ENCODE data around the gene MASP2. TPM values are rescaled to one million over a fixed set of nuclear protein-coding genes. Genes with fewer than 3 reads are reported as not detected.

Gene MASP2
- total and polyA plus RNA-seq, 10 of the 15 experiments (the other 5 are each of a cell fraction or from before 2014, with no cell fraction given), result 0.04 to 0.21 (median 0.06) TPM; not detected in 7

DNA sequence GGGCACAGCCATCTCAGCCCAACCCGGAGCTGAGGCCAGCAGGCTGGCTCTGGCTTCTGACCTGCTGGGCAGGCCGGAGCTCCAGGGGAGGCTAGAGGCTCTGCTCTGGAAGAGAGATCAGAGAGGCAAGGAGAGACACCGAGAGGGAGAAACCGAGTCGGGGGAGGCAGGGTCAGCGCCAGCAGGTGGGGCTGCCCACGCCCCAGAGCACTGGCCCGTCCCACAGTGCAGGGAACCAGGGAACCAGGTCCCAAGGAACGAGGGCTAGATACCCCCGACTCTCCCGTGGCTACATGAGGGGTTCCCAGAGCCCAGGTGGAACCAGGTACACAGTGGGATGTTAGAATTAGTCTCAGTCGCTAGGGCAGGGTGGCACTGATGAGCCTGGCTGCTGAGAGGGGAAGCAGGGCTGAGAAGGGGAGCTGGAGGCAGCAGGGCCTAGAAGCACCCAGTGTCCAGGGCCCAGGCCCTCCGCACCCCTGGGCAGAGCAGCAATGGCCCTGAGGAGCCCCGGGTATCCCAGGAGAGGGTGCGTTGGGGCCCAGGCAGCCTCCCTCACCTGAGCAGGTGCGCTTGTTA lies 2.1 kb downstream of the MASP2 start:
- no peak overlapping the region for H3K9ac ChIP-seq (ENCODE audit: control insufficient read depth, insufficient read depth, low read length)
- intact Hi-C loops (cut with micrococcal nuclease; ENCODE audit: unreplicated experiment), result no loop called here
- ChIA-PET SMC1A (ENCODE audit: uncharacterized antibody, unreplicated experiment) (interaction anchor here (1.0 kb wide), 1 partner anchor 81 kb away, joined by 3 read pairs; no protein-coding TSS in a partner anchor), CTCF (no interaction called here), RAD21 (ENCODE audit: unreplicated experiment) (interaction anchor here (0.5 kb wide), 1 partner anchor 604 kb away, joined by 3 read pairs; no protein-coding TSS in a partner anchor), POLR2A (no interaction called here)
- no peak overlapping the region for H2AFZ ChIP-seq (ENCODE audit: control insufficient read depth, low read depth, low read length)
- BruUV-seq (replicated peaks), result no TSS peak
- no peaks in the 10 kb centered on the region for H3K79me2 ChIP-seq (ENCODE audit: control insufficient read depth, insufficient read depth, low read length)
- no peaks in the 10 kb centered on the region for H3K9me3 ChIP-seq (replicated peaks; ENCODE audit: control insufficient read depth, insufficient read depth, low read length)
- TF ChIP-seq, protein P1, sequence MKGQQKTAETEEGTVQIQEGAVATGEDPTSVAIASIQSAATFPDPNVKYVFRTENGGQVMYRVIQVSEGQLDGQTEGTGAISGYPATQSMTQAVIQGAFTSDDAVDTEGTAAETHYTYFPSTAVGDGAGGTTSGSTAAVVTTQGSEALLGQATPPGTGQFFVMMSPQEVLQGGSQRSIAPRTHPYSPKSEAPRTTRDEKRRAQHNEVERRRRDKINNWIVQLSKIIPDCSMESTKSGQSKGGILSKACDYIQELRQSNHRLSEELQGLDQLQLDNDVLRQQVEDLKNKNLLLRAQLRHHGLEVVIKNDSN (IDR thresholded peaks at IDR 0.05; ENCODE audit: borderline replicate concordance, extremely low read length, insufficient read depth, low read depth, low read length), result no peak
- no peak for TF ChIP-seq FOXK2 (IDR thresholded peaks at IDR 0.05)
- no peak for TF ChIP-seq CBX5 (IDR thresholded peaks at IDR 0.05; ENCODE audit: low read depth)
- H4K20me1 ChIP-seq (ENCODE audit: control insufficient read depth, insufficient read depth), result no peaks in the 10 kb centered on the region
- no peak overlapping the region for H3K27ac ChIP-seq (ENCODE audit: control insufficient read depth, insufficient read depth)
- DNase-seq (ENCODE audit: low read depth, low spot score) (no peak), FAIRE-seq (no peak), ATAC-seq (no peak; the same call in 2 of the 3 replicates)
- H3K4me1 ChIP-seq (ENCODE audit: control insufficient read depth, insufficient read depth, low read length), result no peaks in the 10 kb centered on the region
- in situ Hi-C loops (cut with MboI), result no loop called here
- H3K36me3 ChIP-seq (ENCODE audit: control insufficient read depth in 2 of 2, insufficient read depth in 2 of 2, low read length in 1 of 2), result no peaks in the 10 kb centered on the region
- no peak overlapping the region for H3K4me3 ChIP-seq
- no peak overlapping the region for H3K4me2 ChIP-seq (ENCODE audit: control insufficient read depth, insufficient read depth)
- WGBS (ENCODE audit: insufficient coverage, insufficient replicate concordance, low lambda C conversion rate, missing lambda C conversion rate), result 52% methylated on average over 16 of the region's 16 CpGs
- H3K27me3 ChIP-seq (replicated peaks in 1 of 2; ENCODE audit: control insufficient read depth in 2 of 2, insufficient read depth in 2 of 2, low read length in 1 of 2), result no peaks in the 10 kb centered on the region

GRCh38 chr1:11044086-11044848 lies 2.8 kb downstream of the MASP2 start:
- DNase-seq (ENCODE audit: low read depth, low spot score) (no peak), ATAC-seq (no peak), FAIRE-seq (no peak)
- intact Hi-C loops (cut with micrococcal nuclease; ENCODE audit: unreplicated experiment), result no loop called here
- in situ Hi-C loops (cut with MboI), result no loop called here
- H3K27ac ChIP-seq (ENCODE audit: control insufficient read depth, insufficient read depth), result no peak overlapping the region
- TF ChIP-seq PAX8 (IDR thresholded peaks at IDR 0.05), result no peak
- TF ChIP-seq BHLHE40 (IDR thresholded peaks at IDR 0.05; ENCODE audit: borderline replicate concordance in 1 of 2, low read depth in 2 of 2, low read length in 1 of 2), result no peak
- no peak for TF ChIP-seq JUND (IDR thresholded peaks at IDR 0.05; ENCODE audit: low read depth, low read length)
- no TSS peak for BruUV-seq (replicated peaks)
- H3K4me2 ChIP-seq (ENCODE audit: control insufficient read depth, insufficient read depth), result no peak overlapping the region
- ChIA-PET POLR2A (no interaction called here), SMC1A (ENCODE audit: uncharacterized antibody, unreplicated experiment) (no interaction called here), RAD21 (ENCODE audit: unreplicated experiment) (interaction anchor here (0.5 kb wide), 1 partner anchor 605 kb away, joined by 3 read pairs; no protein-coding TSS in a partner anchor), CTCF (no interaction called here)
- no peaks in the 10 kb centered on the region for H3K79me2 ChIP-seq (ENCODE audit: control insufficient read depth, insufficient read depth, low read length)
- 35% methylated on average over 14 of the region's 16 CpGs for WGBS (ENCODE audit: insufficient coverage, insufficient replicate concordance, low lambda C conversion rate, missing lambda C conversion rate)
- H3K4me1 ChIP-seq (ENCODE audit: control insufficient read depth, insufficient read depth, low read length), result no peaks in the 10 kb centered on the region
- no peaks in the 10 kb centered on the region for H4K20me1 ChIP-seq (ENCODE audit: control insufficient read depth, insufficient read depth)
- H3K4me3 ChIP-seq, result no peak overlapping the region
- H3K9ac ChIP-seq (ENCODE audit: control insufficient read depth, insufficient read depth, low read length), result no peak overlapping the region
- H3K9me3 ChIP-seq (replicated peaks; ENCODE audit: control insufficient read depth, insufficient read depth, low read length), result no peaks in the 10 kb centered on the region
- no peaks in the 10 kb centered on the region for H3K27me3 ChIP-seq (replicated peaks in 1 of 2; ENCODE audit: control insufficient read depth in 2 of 2, insufficient read depth in 2 of 2, low read length in 1 of 2)
- no peaks in the 10 kb centered on the region for H3K36me3 ChIP-seq (ENCODE audit: control insufficient read depth in 2 of 2, insufficient read depth in 2 of 2, low read length in 1 of 2)
- no peak overlapping the region for H2AFZ ChIP-seq (ENCODE audit: control insufficient read depth, low read depth, low read length)

All from GM12878 (cell line).